AG09309 (cell line): ENCODE measurements around the gene CCDC15.

Experiments used
- DNase-seq: peaks from one replicate; pipeline ENCODE4 v3.0.0-alpha.2; 2010; ENCODE audit warnings: low read depth
- H3K4me3 ChIP-seq: 2 replicates; pipeline ENCODE4 v1.5.1; 2011; ENCODE audit warnings: mild to moderate bottlenecking, low read depth, low read length, moderate library complexity; ENCODE audit not compliant: control insufficient read depth
- CTCF ChIP-seq: IDR thresholded peaks from 2 replicates; pipeline ENCODE4 v1.5.1; 2011; ENCODE audit warnings: mild to moderate bottlenecking, low read depth, low read length, inconsistent platforms; ENCODE audit not compliant: insufficient read depth, control insufficient read depth; ENCODE audit errors: missing control alignments

The CCDC15 gene

GRCh38 chr11:125073616-125074483 is 119.8 kb downstream of the CCDC15 start:
- no peak overlapping the region for H3K4me3 ChIP-seq
- no peak for DNase-seq
- TF ChIP-seq CTCF, result no peak

- TF ChIP-seq CTCF, result no peak
- no peak overlapping the region for H3K4me3 ChIP-seq
- no peak for DNase-seq
These were observed 120.7 kb downstream of the CCDC15 start for GRCh38 chr11:125074511-125075241.

- no peak for DNase-seq
- TF ChIP-seq CTCF, result no peak
- no peak overlapping the region for H3K4me3 ChIP-seq
These were observed 121.2 kb downstream of the CCDC15 start for GRCh38 chr11:125075242-125075625.

GRCh38 chr11:125075900-125076317 is 121.9 kb downstream of the CCDC15 start:
- no peak for DNase-seq
- no peak overlapping the region for H3K4me3 ChIP-seq
- TF ChIP-seq CTCF, result no peak

- no peak for TF ChIP-seq CTCF
- H3K4me3 ChIP-seq, result no peak overlapping the region
- DNase-seq, result no peak
These were observed 122.5 kb downstream of the CCDC15 start for GRCh38 chr11:125076378-125076945.

GRCh38 chr11:125078016-125078415 is 124.0 kb downstream of the CCDC15 start:
- no peak for TF ChIP-seq CTCF
- DNase-seq, result no peak
- no peak overlapping the region for H3K4me3 ChIP-seq
